Measurements from ENCODE around the gene CPNE6. TPM values are rescaled to one million over a fixed set of nuclear protein-coding genes. Genes with fewer than 3 reads are reported as not detected.

The CPNE6 gene
- total and polyA plus RNA-seq, 2 of the 8 experiments (the other 6 are each of a cell fraction or from before 2014, with no cell fraction given), result 0.05 TPM; not detected in 1

DNA sequence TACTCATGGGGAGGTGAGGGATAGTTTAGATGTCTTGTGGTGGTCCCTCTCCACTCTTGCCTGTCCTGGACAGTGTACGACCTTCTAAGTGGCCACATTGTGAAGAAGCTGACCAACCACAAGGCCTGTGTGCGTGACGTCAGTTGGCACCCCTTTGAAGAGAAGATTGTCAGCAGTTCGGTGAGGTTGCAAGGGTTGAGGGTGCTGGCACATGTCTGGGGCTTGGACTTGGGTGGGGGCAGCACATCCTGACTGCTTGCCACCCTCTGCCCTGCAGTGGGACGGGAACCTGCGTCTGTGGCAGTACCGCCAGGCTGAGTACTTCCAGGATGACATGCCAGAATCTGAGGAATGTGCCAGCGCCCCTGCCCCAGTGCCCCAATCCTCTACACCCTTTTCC is 51.5 kb downstream of the CPNE6 start (continued):
- TF ChIP-seq PHF8 (conservative IDR thresholded peaks at IDR 0.05; ENCODE audit: low read depth, low read length) (no peak), TEAD4 (IDR thresholded peaks at IDR 0.05; ENCODE audit: low read depth, low read length) (no peak), RNF2 (IDR thresholded peaks at IDR 0.05; ENCODE audit: borderline replicate concordance, low read depth, low read length, missing control alignments, poor library complexity, severe bottlenecking) (no peak), POLR2AphosphoS5 (IDR thresholded peaks at IDR 0.05; ENCODE audit: low read depth, low read length) (no peak), SUZ12 (IDR thresholded peaks at IDR 0.05; ENCODE audit: low read length) (no peak), POLR2A (IDR thresholded peaks at IDR 0.05; ENCODE audit: control extremely low read depth in 1 of 2, low read depth in 2 of 2, low read length in 2 of 2) (no peak), SAP30 (IDR thresholded peaks at IDR 0.05; ENCODE audit: insufficient read depth, insufficient replicate concordance, low read length) (no peak)

All from H1 (cell line).